ENCODE results near the gene ZNF330.

- no peak for TF ChIP-seq CTCF (IDR thresholded peaks at IDR 0.05)
- no peak for TF ChIP-seq POLR2A (IDR thresholded peaks at IDR 0.05)
Observed at GRCh38 chr4:141244419-141244818, 23.7 kb downstream of the ZNF330 start.

Measured in suprapubic skin (tissue), 3 donors.